GM23338 (cell line): ENCODE data around the gene RAB30. TPM values are rescaled to one million over a fixed set of nuclear protein-coding genes. Genes with fewer than 3 reads are reported as not detected.

Experiments used
- ATAC-seq: fragments of 200-7000 bp; cut with Tn5 transposase; 3 replicates; pipeline ENCODE4 v1.9.1; 2020
- DNase-seq: peaks from one replicate; pipeline ENCODE4 v3.0.0-alpha.2; 2015; ENCODE audit warnings: low spot score
- H2AFZ ChIP-seq: fragments of 200-600 bp; sonication (generic); 2 replicates; pipeline ENCODE4 v1.8.0; 2016; ENCODE audit warnings: antibody characterized with exemption, mild to moderate bottlenecking, moderate library complexity
- H3F3A ChIP-seq: fragments of 200-600 bp; sonication (generic); replicated peaks from 2 replicates; pipeline ENCODE4 v1.8.0; 2017; ENCODE audit warnings: antibody characterized with exemption, mixed run types, low read depth
- H3K27ac ChIP-seq: fragments of 200-600 bp; sonication (generic); 2 replicates; pipeline ENCODE4 v1.6.1; 2016; ENCODE audit warnings: low read depth
- H3K27me3 ChIP-seq: fragments of 200-600 bp; sonication (generic); 2 replicates; pipeline ENCODE4 v1.8.0; 2016; ENCODE audit warnings: mild to moderate bottlenecking, mixed run types, moderate library complexity; ENCODE audit not compliant: insufficient read depth
- H3K36me3 ChIP-seq: fragments of 200-600 bp; sonication (generic); 2 replicates; pipeline ENCODE4 v1.8.0; 2016; ENCODE audit warnings: mild to moderate bottlenecking; ENCODE audit not compliant: insufficient read depth
- H3K4me1 ChIP-seq: fragments of 200-600 bp; sonication (generic); 2 replicates; pipeline ENCODE4 v1.8.0; 2016; ENCODE audit warnings: mild to moderate bottlenecking, moderate library complexity; ENCODE audit not compliant: insufficient read depth
- H3K4me2 ChIP-seq: fragments of 200-600 bp; sonication (generic); 2 replicates; pipeline ENCODE4 v1.7.1; 2017; ENCODE audit warnings: mixed run types
- H3K4me3 ChIP-seq: fragments of 200-600 bp; sonication (generic); 2 replicates; pipeline ENCODE4 v1.6.1; 2016; ENCODE audit warnings: mixed run types
- H3K79me2 ChIP-seq: fragments of 200-600 bp; sonication (generic); replicated peaks from 2 replicates; pipeline ENCODE4 v1.8.0; 2017; ENCODE audit warnings: mild to moderate bottlenecking; ENCODE audit not compliant: insufficient read depth
- H3K9me2 ChIP-seq: fragments of 200-600 bp; sonication (generic); 2 replicates; pipeline ENCODE4 v1.8.0; 2017; ENCODE audit not compliant: insufficient read depth
- H4K20me1 ChIP-seq: fragments of 200-600 bp; sonication (generic); replicated peaks from 2 replicates; pipeline ENCODE4 v1.8.0; 2017; ENCODE audit warnings: mild to moderate bottlenecking; ENCODE audit not compliant: insufficient read depth
- H3K27ac Mint-ChIP-seq: 2 replicates; pipeline ENCODE4 v1.8.0; 2020; ENCODE audit warnings: inconsistent platforms, mild to moderate bottlenecking, moderate library complexity, mixed read lengths
- H3K27me3 Mint-ChIP-seq: 3 replicates; pipeline ENCODE4 v1.8.0; 2022; ENCODE audit warnings: low read depth, mild to moderate bottlenecking, moderate library complexity, mixed read lengths, inconsistent platforms; ENCODE audit not compliant: insufficient read depth, poor library complexity
- H3K36me3 Mint-ChIP-seq: 3 replicates; pipeline ENCODE4 v1.8.0; 2021; ENCODE audit warnings: low read depth, mild to moderate bottlenecking, inconsistent platforms, moderate library complexity, mixed read lengths
- H3K4me1 Mint-ChIP-seq: 3 replicates; pipeline ENCODE4 v1.8.0; 2020; ENCODE audit warnings: mild to moderate bottlenecking, inconsistent platforms, mixed read lengths
- H3K4me3 Mint-ChIP-seq: 3 replicates; pipeline ENCODE4 v1.8.0; 2021; ENCODE audit warnings: moderate library complexity, mild to moderate bottlenecking, inconsistent platforms, mixed read lengths
- H3K9me3 Mint-ChIP-seq: 3 replicates; pipeline ENCODE4 v1.8.0; 2020; ENCODE audit warnings: moderate library complexity, mild to moderate bottlenecking, inconsistent platforms, mixed read lengths
- CREB1 ChIP-seq: fragments of 250-450 bp; sonication (Bioruptor Pico); IDR thresholded peaks from 2 replicates; pipeline ENCODE4 v1.5.0; 2020; ENCODE audit warnings: low read depth, mild to moderate bottlenecking, moderate library complexity
- CTCF ChIP-seq, 2 experiments: fragments of 200-600 bp in 1 of 2; sonication (generic) in 1 of 2; conservative IDR thresholded peaks; 2 replicates each; pipeline versions ENCODE4 v1.5.1 to v1.6.1; 2016 to 2017; ENCODE audit warnings: antibody characterized with exemption in 2 of 2, low read depth in 2 of 2, mild to moderate bottlenecking in 2 of 2, moderate library complexity in 1 of 2
- ETS1 ChIP-seq: IDR thresholded peaks from 2 replicates; pipeline ENCODE4 v1.6.1; 2016; ENCODE audit warnings: antibody characterized with exemption
- EZH2 ChIP-seq: fragments of 200-600 bp; sonication (generic); IDR thresholded peaks from one replicate; pipeline ENCODE4 v1.8.0; 2017; ENCODE audit warnings: antibody characterized with exemption, mild to moderate bottlenecking, low read depth; ENCODE audit not compliant: unreplicated experiment
- EZH2phosphoT487 ChIP-seq: fragments of 200-600 bp; sonication (generic); IDR thresholded peaks from one replicate; pipeline ENCODE4 v1.8.1; 2018; ENCODE audit warnings: antibody characterized with exemption; ENCODE audit not compliant: unreplicated experiment
- JUNB ChIP-seq: IDR thresholded peaks from one replicate; pipeline ENCODE4 v1.6.1; 2016; ENCODE audit warnings: antibody characterized with exemption; ENCODE audit not compliant: unreplicated experiment
- NANOG ChIP-seq: IDR thresholded peaks from 2 replicates; pipeline ENCODE4 v1.6.1; 2016; ENCODE audit warnings: antibody characterized with exemption, borderline replicate concordance
- POLR2AphosphoS5 ChIP-seq: IDR thresholded peaks from 2 replicates; pipeline ENCODE4 v1.6.1; 2016; ENCODE audit warnings: antibody characterized with exemption, low read depth
- REST ChIP-seq: IDR thresholded peaks from one replicate; pipeline ENCODE4 v1.6.1; 2018; ENCODE audit warnings: antibody characterized with exemption; ENCODE audit not compliant: unreplicated experiment
- STAT1 ChIP-seq: IDR thresholded peaks from one replicate; pipeline ENCODE4 v1.6.1; 2016; ENCODE audit warnings: antibody characterized with exemption; ENCODE audit not compliant: unreplicated experiment
- ZNF114 ChIP-seq: fragments of 250-450 bp; sonication (Bioruptor Pico); IDR thresholded peaks from 2 replicates; pipeline ENCODE4 v1.5.0; 2020; ENCODE audit warnings: mild to moderate bottlenecking, moderate library complexity
- ZNF331 ChIP-seq: fragments of 250-450 bp; sonication (Bioruptor Pico); IDR thresholded peaks from 2 replicates; pipeline ENCODE4 v1.5.0; 2020; ENCODE audit warnings: low read depth, mild to moderate bottlenecking, moderate library complexity
- ZNF462 ChIP-seq: fragments of 250-450 bp; sonication (Bioruptor Pico); IDR thresholded peaks from 2 replicates; pipeline ENCODE4 v1.5.0; 2020; ENCODE audit warnings: mild to moderate bottlenecking, moderate library complexity
- polyA plus RNA-seq: library from polyadenylated mRNA; unstranded; fragments of >200 nt; fragmentation: Nextera tagmentation; extraction: Ambion mirVana; gene quantifications from 2 replicates; pipeline ENCODE4 v1.2.1, GENCODE V29; 2016
- total RNA-seq: library from RNA; depleted of rRNA; stranded (reverse); fragments of >200 nt; shearing (Covaris generic); gene quantifications from 2 replicates; pipeline ENCODE4 v1.2.3, GENCODE V29; 2014

The RAB30 gene
- total and polyA plus RNA-seq, 2 experiments from 2014 or later: 3.3 to 6.6 TPM

GRCh38 chr11:82937554-82937953 is 134.1 kb downstream of the RAB30 start:
- Mint-ChIP-seq H3K4me3 (no peak overlapping the region), H3K27me3 (peaks cover 6% of the 10 kb centered on the region), H3K9me3 (no peaks in the 10 kb centered on the region; the same call in 2 of the 3 replicates), H3K27ac (no peak overlapping the region), H3K36me3 (peaks cover 20% of the 10 kb centered on the region), H3K4me1 (no peaks in the 10 kb centered on the region)
- H3K4me1 ChIP-seq: no peaks in the 10 kb centered on the region
- no peak overlapping the region for H3K27ac ChIP-seq
- H3K4me3 ChIP-seq: no peak overlapping the region
- no peaks in the 10 kb centered on the region for H4K20me1 ChIP-seq
- H3K36me3 ChIP-seq: peaks cover 18% of the 10 kb centered on the region; the same call in 1 of the 2 replicates
- H3K27me3 ChIP-seq: no peaks in the 10 kb centered on the region
- no peaks in the 10 kb centered on the region for H3F3A ChIP-seq
- H3K4me2 ChIP-seq: no peak overlapping the region
- no peaks in the 10 kb centered on the region for H3K79me2 ChIP-seq
- ATAC-seq (no peak), DNase-seq (no peak)
- H2AFZ ChIP-seq: no peak overlapping the region
- TF ChIP-seq EZH2phosphoT487 (no peak), POLR2AphosphoS5 (no peak), REST (no peak), CREB1 (CRISPR knock-in tag) (no peak), NANOG (no peak), STAT1 (no peak), EZH2 (no peak), ZNF114 (CRISPR knock-in tag) (no peak), ZNF462 (CRISPR knock-in tag) (no peak), CTCF (conservative IDR thresholded peaks at IDR 0.05; ENCODE audit: low read depth in 2 of 2) (no peak), ETS1 (no peak), ZNF331 (CRISPR knock-in tag) (no peak), JUNB (no peak)
- H3K9me2 ChIP-seq: no peaks in the 10 kb centered on the region
